Activated CD8-positive, alpha-beta memory T cell treated with anti-CD3 and anti-CD28 coated beads, Interleukin-2, amount 50 U/mL, for 1 hour (primary cell): ENCODE results near the gene TTLL9.
A peak's percentile ranks its signal among the peaks of the same experiment; 100 is the strongest.
"Not testable (repeated sequence)": the region's sequence is repeated elsewhere in the genome, so short reads cannot be mapped to it uniquely, and the experiment has no call there.

ENCODE experiments used
- DNase-seq: peaks from one replicate; pipeline ENCODE4 v3.0.0-alpha.2; 2020; ENCODE audit errors: extremely low read depth

Gene TTLL9, protein sequence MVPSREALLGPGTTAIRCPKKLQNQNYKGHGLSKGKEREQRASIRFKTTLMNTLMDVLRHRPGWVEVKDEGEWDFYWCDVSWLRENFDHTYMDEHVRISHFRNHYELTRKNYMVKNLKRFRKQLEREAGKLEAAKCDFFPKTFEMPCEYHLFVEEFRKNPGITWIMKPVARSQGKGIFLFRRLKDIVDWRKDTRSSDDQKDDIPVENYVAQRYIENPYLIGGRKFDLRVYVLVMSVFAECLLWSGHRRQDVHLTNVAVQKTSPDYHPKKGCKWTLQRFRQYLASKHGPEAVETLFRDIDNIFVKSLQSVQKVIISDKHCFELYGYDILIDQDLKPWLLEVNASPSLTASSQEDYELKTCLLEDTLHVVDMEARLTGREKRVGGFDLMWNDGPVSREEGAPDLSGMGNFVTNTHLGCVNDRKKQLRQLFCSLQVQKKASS

DNA sequence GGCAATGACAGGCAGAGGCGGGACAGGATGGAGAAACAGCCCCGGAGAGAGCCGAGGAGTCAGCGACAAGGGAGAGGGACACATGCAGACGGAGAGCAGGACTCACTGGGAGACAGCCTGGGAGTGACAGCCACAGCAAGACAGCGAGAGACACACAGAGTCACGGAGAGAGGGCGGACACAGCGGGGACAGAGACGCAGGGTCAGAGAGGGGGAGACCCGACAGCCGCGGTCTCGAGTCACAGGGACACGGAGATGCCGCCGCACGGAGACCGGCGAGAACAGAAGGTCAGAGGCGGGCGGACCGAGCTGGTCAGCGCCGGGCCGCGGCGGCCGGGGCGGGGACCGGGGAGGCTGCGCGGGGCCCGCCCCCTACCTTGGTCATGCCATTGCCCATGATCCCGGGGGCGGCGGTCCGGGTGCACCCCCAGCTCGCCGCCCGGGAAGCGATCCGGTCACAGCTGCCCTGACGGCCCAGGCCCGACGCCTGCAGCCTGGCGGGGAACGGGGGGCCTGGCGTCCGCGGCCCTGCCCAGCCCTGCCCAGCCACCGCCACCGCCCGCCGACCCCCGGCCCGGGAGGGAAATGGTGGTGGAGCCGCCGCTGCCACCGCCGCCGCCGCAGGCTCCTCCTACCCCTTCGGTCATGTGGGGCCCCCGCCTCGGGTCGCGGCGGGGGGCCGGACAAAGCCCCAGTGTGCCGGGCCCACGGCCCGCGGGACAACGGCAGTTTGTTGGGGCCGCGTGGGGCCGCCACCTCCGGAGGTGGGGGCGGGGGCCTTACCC is at the start of gene TTLL9, which contains the start of gene DUSP15:
Gene TTLL9, plus strand, starts transcription at position 693 of the 784 bp plus-strand sequence. CDS start 493 bp downstream, outside the sequence.
Gene DUSP15, minus strand, starts transcription at position 586 of the 784 bp plus-strand sequence. Its CDS starts 190 bp downstream, at position 396.
- DNase-seq = no peak

DNA sequence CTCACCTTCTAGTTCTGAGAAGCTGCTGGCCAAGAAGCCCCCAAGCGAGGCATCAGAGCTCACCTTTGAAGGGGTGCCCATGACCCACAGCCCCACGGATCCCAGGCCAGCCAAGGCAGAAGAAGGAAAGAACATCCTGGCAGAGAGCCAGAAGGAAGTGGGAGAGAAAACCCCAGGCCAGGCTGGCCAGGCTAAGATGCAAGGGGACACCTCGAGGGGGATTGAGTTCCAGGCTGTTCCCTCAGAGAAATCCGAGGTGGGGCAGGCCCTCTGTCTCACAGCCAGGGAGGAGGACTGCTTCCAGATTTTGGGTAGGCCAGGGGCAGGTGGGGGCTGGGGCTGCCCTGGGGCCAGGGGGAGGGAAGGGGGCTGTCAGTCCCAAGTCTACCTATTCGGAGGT is 49.0 kb upstream of the TTLL9 start:
- DNase-seq = no peak

DNA sequence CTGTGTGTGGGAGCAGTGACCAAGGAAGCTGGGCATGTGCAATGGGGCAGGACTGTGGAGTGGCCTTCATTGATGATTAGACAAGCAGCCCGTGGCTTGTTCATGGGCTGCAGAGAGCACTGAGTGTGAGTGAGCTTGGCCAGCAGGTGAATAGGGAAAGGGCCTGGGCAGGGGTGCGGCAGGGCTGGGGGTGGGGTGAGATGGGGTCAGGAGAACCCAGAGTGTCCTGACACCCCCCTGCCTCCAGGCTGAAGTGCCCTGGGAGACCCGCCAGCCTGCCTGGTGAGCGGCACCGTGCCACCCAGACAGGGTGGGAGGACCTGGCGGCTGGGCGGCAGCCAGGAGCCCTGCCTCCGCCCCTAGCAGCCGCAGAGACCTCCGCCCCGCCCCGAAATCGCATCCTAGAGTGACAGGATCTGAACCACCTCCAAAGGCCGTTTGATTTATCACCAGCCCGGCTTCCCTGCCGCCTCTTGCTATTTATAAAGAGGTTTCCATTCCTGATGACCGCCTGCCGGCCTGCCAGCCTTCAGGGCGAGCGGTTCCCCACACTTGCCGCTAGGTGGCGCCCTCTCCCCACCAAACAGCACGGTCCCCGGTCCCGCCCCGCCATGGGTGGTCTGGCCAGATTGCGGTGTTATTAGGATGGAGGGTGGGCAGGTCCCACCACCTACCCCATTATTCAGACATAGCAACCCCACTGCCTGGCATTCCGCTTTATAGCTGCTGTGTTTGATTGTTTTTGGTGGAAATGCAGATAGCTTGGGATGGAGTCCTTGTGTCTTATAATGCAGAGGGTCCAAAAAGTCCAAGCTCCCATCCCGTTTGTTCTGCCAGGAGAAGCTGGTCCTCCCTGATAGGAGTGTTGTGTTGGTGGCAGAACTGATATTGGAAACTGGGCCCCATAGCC is 47.8 kb upstream of the TTLL9 start:
- DNase-seq = peak; percentile 47

DNA sequence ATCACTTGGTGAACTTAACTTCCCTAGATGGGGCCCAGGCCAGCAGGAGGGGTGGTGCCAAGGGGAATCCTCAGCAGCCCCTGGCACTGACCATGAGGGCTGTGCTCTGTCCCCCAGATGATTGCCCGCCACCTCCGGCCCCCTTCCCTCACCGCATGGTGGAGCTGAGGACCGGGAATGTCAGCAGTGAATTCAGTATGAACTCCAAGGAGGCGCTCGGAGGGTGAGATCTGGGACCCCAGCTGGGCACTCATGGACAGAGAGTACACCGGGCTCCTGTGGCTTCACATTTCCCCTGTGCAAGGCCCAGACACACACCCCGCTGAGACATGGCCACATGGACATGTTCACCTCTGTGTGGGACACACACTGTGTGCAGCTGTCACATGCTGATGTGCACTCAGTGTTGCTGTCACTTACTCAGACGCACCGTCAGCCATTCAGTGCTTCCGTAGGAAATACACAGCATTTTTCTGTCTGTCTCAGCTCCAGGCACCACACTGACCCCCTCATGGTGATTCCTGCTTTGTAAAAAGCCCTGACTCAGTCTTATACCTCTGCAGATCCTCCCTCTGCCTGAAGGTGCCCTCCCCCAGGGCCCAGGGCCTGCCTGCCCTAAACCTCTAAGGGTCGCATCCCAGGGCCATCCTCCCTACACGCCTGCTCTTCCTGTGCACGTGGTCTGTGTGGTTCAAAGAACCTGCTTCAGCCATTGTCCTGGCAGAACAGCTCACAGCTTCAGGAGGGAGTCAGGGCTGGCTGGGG is 46.9 kb upstream of the TTLL9 start:
- no peak for DNase-seq

DNA sequence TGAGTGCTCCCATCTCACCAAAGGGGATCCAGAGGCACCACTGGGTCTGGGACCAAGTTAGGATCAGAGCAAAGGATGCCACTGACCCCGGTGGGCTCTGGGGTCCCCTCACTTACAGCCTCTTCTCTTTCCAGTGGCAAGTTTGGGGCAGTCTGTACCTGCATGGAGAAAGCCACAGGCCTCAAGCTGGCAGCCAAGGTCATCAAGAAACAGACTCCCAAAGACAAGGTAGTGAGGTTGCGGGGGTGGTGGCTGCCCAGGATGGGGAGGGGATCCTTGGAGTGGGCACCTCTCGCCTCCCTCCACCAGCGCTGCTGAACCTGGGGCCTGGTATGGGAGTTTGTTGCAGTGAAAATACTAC is 46.3 kb upstream of the TTLL9 start:
- no peak for DNase-seq

DNA sequence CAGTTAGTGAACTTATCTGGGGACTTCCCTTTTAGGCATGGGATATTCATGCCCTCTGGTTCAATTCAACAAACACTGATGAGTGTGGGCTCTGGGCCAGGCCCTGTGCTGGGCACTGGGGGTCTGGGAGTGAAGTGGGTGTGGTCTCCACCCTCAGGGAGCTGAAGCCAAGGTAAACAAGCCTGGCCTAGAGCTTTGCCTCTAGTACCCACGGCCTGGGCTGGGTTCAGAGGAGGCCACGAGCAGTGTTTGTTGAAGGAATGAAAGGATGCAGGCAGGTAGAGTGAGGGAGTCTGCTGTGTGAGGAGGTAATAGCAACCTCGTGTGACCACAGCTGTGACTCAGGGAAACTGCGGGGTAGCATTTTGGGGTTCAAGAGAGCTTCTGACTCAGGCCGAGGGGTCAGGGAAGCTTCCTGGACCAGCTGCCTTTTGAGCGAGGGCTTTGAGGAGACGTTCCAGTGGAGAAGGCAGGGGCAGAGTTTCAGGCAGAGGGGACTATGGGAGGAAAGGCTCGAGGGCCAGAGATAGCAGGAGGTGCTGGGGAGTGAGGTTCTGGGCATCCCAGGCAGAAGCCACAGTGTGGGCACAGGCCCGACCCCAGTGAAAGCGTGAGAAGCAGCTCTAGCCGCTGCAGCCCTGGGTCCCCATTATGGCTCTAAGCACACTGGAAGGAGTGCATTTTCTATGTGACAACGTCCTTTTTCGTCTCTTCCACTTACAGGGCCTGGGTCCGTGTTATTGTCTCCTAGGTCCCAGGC is 45.7 kb upstream of the TTLL9 start:
- DNase-seq = no peak

DNA sequence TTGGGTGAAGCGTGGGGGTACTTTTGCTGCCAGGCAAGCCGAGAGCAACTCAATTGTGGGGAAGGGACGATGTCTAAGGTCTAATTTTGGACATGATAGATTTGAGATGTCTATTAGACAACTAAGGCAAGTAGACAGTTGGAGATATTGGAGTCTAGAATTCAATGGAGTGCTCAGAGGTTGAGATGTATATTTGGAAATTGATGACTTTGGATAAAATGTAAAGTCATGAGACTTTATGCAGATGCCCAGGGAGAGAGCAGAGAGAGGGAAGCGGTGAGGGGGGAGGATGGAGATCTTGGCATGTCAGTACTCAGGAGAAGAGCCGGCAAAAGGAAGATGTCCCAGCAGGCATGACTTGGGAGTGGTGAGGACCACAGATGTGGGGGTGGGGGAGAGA is 44.4 kb upstream of the TTLL9 start:
- no peak for DNase-seq

DNA sequence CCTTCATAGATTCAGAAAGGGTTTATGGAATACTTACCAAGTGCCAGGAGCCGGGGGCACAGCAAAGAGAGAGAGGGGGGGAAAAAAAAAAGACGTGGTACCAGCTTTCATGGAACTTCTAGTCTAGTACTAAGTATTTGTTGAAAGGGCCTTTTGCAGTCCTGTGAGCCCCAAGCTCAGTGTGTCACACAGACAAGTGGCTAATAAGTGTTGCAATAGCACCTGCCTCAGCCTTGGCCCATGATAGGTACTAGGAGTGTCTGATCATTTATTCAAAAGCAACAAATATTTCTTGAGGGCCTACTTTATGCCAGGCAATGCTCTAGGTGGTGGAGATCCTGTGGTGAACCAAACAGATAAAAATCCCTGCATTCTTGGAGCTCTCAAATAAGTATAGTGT is 43.4 kb upstream of the TTLL9 start:
- no peak for DNase-seq

DNA sequence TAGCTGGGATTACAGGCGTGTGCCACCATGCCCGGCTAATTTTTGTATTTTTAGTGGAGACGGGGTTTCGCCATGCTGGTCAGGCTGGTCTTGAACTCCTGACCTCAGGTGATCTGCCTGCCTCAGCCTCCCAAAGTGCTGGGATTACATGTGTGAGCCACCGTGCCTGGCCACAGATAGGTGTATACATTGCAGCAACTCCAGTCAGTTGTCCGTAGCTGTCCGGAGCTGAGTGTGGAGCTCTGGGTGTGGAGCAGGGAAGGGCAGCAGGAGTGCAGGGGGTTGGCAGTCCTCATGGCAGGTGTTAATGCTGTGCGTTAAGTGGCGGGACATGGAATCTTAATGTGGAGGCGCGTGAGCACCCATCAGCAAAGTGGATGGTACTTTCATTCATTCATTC is 42.4 kb upstream of the TTLL9 start:
- DNase-seq = not testable (repeated sequence)

DNA sequence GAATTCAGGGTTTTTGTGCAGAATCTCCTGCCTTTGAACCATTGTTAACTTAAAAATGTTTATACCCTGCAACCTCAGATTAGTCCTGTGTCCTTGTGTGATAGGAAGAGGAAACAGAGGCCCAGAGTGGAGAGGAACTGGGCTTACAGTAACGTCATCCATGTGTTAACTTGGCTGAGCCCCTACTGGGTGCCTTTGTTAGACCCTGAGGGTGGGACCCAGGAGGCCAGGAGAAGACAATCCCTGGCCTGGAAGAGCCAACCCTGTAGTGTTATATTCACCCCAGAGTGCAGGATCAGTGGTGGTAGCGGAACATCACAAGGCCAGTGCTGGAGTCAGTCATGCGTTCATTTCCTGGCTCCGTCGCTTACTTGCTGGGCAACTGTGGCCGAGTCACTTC is 40.7 kb upstream of the TTLL9 start:
- no peak for DNase-seq

DNA sequence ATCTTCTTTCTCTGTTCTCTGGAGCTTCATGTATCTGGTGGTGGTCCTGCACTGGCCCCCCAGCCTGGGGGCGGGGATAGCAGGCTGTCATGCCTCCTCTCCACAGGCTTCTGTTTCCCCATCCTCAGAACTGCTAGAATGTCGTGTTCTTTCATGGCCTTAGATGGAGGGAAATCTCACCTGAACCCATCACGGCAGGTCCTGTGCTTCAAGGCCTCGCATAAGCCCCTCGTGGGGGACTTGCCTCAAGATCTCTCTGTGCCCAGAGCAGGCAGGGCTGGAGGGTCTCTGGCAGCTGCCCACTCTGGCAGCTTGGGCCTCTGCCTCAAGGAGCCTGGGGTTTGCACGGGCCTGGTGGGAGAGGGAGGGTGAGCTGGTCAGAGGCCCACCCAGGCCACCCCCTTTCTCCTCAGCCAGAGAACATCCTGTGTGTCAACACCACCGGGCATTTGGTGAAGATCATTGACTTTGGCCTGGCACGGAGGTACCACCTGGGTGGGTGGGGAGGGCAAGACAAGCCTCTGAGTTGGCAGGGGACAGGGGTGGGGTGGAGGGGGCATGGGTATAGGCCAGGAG is 39.9 kb upstream of the TTLL9 start:
- DNase-seq = no peak

DNA sequence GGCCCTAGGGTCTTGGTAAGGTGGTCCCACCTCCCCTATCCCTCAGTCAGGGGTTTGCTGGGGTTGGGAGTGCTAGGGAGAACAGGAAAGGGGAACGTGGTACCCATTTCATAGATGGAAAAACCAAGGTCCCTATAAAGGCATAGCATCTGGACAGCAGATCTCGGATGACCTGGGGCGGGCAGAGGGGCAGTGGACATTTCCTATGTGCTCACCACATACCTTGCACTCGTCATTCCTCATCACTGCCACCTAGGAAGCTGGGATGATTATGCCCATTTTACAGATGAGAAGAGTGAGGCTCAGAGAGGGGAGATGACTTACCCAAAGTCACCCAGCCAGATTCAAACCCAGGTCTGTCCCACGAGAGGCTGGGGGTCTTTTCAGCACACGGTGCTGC is 39.2 kb upstream of the TTLL9 start:
- no peak for DNase-seq

DNA sequence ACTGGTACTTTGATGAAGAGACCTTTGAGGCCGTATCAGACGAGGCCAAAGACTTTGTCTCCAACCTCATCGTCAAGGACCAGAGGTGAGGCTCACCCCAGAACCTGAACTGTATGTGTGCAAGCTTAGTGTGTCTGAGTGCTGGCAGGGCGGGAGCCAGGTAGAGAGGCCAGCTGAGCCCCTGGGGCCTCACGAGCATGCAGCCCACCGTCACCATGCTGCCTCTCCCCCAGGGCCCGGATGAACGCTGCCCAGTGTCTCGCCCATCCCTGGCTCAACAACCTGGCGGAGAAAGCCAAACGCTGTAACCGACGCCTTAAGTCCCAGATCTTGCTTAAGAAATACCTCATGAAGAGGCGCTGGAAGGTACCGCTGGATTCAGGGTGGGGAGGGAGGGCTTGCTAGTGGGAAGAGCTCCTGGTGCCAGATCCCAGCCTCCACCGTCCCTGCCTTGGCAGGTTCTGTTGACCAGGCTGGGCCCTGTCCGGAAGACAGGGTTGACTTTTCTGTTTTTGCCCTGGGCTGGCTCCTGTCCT is 38.6 kb upstream of the TTLL9 start:
- no peak for DNase-seq

DNA sequence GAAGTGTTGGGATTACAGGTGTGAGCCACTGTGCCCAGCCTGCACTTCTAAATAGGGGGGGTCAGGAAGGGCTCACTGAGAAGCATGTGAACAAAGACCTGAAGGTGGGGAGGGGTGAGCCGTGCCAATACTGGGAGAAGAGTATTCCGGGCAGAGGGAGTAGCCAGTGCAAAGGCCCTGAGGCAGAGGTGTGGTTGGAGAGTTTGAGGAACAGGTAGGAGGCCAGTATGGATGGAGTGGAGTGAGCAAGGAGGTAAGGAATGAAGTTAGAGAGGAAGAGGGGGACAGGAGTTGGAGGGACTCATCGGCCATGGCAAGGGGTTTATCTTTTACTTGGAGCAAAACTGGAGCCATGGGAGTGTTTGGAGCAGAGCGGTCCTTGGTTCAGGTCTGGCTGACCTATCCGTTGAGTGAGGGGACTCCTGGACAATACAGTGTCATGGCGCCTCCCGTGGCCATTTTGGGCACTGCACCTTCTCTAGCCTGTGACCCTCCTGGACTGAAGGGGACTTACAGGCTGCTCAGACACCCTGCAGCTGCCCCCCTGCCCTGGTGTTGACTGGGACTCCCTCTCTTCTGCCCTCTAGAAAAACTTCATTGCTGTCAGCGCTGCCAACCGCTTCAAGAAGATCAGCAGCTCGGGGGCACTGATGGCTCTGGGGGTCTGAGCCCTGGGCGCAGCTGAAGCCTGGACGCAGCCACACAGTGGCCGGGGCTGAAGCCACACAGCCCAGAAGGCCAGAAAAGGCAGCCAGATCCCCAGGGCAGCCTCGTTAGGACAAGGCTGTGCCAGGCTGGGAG is 37.1 kb upstream of the TTLL9 start:
- DNase-seq = no peak

DNA sequence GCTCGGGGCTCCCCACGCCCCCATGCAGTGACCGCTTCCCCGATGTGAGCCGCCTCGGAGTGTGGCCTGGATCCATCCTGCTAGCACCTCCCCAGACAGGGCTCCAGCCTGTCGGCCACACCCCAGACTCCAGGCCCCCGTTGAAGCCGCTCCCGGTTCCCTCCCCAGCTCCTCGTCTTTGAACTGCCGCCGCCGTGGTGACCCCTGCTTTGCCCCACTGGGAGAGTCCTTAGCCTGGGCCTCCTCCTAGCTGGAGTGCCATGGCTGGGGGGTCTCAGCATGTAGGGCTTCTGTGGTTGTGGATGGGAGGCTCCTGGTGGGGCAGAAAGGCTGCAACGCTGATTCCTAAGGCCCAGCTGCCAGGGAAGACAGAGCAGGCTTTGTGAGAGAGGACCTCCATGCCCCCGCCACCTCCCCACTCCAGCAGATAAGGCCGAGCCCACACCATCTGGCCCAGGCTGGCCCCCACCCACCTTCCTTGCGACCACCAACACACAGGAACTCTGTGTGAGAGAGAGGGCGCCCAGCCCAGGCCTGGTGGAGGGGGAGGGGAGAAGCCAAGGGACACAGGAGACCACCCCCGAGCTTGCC is 36.4 kb upstream of the TTLL9 start:
- no peak for DNase-seq

DNA sequence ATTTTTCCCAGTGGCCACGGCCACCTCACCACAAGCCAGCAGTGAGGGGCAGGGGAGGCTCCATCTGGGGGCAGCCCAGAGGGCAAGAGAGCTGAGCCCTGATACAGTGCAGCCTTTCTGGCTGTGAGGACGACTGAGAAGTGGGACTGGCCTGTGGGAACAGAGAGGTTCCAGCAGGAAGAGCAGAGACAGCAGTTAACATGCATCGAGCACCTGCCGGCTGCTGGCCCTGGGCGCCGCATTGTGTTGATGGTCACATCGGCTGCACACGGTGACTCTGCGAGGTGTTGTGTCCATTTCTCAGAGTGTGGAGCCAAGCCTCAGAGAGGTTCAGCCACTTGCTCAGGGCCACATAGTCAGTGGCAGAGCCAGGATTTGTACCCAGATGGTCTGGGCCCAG is 34.9 kb upstream of the TTLL9 start:
- no peak for DNase-seq

DNA sequence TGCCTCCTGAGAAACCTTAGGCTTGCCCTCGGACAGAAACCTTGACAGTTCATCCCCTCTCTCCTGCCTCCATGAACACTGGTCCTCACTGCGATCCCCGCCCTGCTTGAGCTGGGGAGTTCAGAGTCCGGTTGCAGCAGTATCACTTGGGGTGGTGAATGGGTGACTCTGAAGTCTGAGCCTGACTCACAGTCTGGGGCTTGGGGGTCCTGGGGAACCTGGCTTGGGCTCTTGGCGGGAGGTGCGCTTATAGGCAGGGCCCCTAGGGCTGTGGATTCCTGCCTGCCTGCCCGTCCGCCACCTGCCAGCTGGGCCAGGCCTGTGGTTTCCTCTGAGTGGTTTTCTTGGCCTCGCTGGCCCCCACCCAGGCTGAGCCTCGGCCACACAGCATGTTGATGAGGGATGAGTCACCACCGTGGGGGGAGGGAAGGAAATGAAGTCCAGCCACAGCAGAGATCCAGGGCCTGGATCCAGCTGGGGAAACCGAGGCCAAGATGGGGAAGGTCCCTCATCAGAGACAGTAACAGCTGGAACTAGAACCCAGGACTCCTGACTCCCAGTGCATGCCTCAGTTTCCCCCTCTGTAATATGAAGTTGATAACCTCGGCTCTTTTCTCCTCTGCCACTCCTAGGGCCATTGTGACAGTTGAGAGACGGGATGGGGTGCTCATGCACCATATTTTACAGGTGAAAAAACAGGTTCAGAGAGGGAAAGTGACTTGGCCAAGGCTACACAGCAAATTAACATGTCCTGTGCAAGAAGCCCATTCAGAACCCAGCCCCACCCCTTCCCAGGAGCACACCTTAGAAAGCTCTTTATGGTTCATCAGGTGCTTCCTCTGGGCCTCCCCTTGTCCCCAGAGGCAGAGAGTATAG is 34.2 kb upstream of the TTLL9 start:
- DNase-seq = no peak
